Measurements from ENCODE around the gene SP5.
"Not testable (repeated sequence)": the region's sequence is repeated elsewhere in the genome, so short reads cannot be mapped to it uniquely, and the experiment has no call there.

DNA sequence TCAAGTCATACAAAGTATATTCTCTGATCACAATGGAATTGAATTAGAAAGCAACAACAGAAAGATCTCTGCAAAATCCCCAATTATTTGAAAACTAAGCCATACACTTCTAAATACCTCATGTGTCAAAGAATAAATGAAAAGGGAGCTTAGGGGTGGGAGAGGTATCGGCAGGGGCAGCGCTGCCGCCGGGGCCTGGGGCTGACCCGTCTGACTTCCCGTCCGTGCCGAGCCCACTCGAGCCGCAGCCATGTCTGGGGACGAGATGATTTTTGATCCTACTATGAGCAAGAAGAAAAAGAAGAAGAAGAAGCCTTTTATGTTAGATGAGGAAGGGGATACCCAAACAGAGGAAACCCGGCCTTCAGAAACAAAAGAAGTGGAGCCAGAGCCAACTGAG is 36.4 kb downstream of the SP5 start:
- not testable (repeated sequence) for TF ChIP-seq TARDBP (IDR thresholded peaks at IDR 0.05); EZH2 (IDR thresholded peaks at IDR 0.05; ENCODE audit: borderline replicate concordance, low read depth, low read length); SRSF1 (IDR thresholded peaks at IDR 0.05; ENCODE audit: low read depth, low read length); JUNB (CRISPR knock-in tag; conservative IDR thresholded peaks at IDR 0.05); EGR1 (conservative IDR thresholded peaks at IDR 0.05); ELF4 (CRISPR knock-in tag; IDR thresholded peaks at IDR 0.05); CREM (IDR thresholded peaks at IDR 0.05; ENCODE audit: low read depth); CTBP1 (IDR thresholded peaks at IDR 0.05; ENCODE audit: borderline replicate concordance)
- TF ChIP-seq, protein P1, sequence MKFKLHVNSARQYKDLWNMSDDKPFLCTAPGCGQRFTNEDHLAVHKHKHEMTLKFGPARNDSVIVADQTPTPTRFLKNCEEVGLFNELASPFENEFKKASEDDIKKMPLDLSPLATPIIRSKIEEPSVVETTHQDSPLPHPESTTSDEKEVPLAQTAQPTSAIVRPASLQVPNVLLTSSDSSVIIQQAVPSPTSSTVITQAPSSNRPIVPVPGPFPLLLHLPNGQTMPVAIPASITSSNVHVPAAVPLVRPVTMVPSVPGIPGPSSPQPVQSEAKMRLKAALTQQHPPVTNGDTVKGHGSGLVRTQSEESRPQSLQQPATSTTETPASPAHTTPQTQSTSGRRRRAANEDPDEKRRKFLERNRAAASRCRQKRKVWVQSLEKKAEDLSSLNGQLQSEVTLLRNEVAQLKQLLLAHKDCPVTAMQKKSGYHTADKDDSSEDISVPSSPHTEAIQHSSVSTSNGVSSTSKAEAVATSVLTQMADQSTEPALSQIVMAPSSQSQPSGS (CRISPR knock-in tag; IDR thresholded peaks at IDR 0.05) = not testable (repeated sequence)
- TF ChIP-seq, protein P2, sequence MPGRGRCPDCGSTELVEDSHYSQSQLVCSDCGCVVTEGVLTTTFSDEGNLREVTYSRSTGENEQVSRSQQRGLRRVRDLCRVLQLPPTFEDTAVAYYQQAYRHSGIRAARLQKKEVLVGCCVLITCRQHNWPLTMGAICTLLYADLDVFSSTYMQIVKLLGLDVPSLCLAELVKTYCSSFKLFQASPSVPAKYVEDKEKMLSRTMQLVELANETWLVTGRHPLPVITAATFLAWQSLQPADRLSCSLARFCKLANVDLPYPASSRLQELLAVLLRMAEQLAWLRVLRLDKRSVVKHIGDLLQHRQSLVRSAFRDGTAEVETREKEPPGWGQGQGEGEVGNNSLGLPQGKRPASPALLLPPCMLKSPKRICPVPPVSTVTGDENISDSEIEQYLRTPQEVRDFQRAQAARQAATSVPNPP (IDR thresholded peaks at IDR 0.05; ENCODE audit: borderline replicate concordance, insufficient read depth, insufficient read length) = not testable (repeated sequence)
- TF ChIP-seq, protein P3, sequence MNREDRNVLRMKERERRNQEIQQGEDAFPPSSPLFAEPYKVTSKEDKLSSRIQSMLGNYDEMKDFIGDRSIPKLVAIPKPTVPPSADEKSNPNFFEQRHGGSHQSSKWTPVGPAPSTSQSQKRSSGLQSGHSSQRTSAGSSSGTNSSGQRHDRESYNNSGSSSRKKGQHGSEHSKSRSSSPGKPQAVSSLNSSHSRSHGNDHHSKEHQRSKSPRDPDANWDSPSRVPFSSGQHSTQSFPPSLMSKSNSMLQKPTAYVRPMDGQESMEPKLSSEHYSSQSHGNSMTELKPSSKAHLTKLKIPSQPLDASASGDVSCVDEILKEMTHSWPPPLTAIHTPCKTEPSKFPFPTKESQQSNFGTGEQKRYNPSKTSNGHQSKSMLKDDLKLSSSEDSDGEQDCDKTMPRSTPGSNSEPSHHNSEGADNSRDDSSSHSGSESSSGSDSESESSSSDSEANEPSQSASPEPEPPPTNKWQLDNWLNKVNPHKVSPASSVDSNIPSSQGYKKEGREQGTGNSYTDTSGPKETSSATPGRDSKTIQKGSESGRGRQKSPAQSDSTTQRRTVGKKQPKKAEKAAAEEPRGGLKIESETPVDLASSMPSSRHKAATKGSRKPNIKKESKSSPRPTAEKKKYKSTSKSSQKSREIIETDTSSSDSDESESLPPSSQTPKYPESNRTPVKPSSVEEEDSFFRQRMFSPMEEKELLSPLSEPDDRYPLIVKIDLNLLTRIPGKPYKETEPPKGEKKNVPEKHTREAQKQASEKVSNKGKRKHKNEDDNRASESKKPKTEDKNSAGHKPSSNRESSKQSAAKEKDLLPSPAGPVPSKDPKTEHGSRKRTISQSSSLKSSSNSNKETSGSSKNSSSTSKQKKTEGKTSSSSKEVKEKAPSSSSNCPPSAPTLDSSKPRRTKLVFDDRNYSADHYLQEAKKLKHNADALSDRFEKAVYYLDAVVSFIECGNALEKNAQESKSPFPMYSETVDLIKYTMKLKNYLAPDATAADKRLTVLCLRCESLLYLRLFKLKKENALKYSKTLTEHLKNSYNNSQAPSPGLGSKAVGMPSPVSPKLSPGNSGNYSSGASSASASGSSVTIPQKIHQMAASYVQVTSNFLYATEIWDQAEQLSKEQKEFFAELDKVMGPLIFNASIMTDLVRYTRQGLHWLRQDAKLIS (CRISPR knock-in tag; IDR thresholded peaks at IDR 0.05) = not testable (repeated sequence)
